CD4-positive, alpha-beta T cell treated with Interleukin-15 for 1 hour (primary cell): Measurements from ENCODE around the gene ELN.
"Not testable (repeated sequence)": the region's sequence is repeated elsewhere in the genome, so short reads cannot be mapped to it uniquely, and the experiment has no call there.

Experiments used
- DNase-seq: peaks from one replicate; pipeline ENCODE4 v3.0.0-alpha.2; 2020

The ELN gene

DNA sequence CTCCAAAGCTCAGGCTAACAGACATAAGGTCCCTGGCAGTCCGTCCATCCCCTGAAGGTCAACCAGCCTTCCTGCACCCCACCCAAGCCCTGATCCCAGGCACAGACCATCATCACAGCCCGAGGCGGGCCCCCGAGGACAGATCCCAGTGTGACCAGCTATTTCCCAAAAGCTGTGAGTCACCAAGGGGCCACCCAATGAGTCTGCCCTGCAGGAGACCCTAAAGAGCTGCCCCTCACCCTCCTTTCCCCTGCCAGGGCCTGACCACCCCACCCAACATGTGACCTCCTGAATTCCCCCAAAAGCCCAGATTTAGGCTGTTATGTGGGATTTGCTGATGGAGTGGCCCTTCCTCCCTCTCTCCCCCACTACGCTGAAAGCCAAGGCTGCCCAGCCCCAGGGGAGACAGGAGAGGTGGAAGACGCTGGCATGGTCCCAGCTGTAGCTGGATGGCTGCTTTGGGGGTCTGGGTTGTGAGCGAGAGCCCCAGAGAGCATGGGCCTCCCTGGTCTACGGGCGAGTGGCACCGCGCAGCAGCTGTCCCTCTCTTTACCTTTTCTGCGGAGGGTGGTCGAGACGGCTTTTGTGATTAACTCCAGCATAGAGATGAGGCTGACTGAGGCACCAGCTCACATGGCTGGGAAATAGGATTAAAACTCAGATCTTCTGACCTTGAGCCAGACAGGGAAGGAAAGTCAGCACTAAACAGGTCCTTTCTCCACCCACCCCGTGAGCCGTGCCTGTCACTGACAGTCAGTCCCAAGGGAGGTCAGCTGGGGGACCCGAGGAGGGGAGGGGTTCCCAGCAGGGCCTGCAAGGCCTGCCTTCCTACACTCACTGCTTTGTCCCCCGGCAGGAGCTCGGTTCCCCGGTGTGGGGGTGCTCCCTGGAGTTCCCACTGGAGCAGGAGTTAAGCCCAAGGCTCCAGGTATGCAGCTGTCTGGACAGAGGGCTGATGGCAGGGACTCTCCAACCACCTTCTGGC, 16.7 kb downstream of the ELN start:
- DNase-seq = no peak

DNA sequence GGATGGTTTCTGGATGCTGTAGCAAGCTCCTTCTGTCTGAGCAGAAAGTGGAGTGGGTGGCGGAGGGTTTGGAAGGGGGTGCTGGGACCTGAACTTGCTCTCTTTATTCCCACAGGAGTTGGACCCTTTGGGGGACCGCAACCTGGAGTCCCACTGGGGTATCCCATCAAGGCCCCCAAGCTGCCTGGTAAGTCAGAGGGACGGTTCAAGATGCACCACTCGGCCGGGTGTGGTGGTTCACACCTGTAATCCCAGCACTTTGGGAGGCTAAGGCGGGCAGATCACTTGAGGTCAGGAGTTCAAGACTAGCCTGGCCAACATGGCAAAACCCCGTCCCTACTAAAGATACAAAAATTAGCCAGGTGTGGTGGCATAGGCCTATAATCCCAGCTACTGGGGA, 18.6 kb downstream of the ELN start:
- not testable (repeated sequence) for DNase-seq

- no peak for DNase-seq
These were observed 19.9 kb downstream of the ELN start for GRCh38 chr7:74047804-74048380.

GRCh38 chr7:74048999-74049599, 21.1 kb downstream of the ELN start:
- no peak for DNase-seq

DNA sequence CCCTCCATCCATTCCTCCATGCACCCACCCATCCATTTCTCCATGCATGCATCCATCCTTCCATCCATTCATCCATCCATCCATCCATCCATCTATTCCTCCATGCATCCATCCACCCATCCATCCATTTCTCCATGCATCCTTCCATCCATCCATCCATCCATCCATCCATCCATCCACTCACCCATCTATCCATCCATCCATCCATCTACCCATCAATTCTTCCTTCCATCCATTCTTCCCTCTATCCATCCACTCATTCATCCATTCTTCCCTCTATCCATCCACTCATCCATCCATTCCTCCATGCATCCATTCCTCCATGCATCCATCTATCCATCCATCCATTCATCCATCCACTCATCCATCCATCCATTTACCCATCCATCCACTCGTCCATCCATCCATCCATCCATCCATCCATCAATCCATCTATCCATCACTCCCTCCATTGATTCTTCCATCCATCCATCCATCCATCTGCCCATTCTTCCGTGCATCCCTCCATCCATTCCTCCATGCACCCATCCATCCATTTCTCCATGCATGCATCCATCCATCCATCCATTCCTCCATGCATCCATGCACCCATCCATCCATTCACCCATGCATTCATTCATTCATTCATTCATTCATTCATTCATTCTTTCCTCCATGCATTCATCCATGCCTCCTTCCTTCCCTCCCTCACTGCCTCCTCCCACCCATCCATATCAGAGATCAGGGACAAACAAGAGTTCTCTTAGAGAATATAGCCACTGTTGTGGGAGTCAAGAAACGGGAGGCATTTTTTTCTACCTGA, 22.2 kb downstream of the ELN start:
- DNase-seq = no peak

GRCh38 chr7:74051193-74051592, 23.2 kb downstream of the ELN start:
- no peak for DNase-seq

GRCh38 chr7:74051629-74052410, 23.8 kb downstream of the ELN start:
- DNase-seq = no peak

GRCh38 chr7:74052628-74053027, 24.7 kb downstream of the ELN start:
- no peak for DNase-seq

DNA sequence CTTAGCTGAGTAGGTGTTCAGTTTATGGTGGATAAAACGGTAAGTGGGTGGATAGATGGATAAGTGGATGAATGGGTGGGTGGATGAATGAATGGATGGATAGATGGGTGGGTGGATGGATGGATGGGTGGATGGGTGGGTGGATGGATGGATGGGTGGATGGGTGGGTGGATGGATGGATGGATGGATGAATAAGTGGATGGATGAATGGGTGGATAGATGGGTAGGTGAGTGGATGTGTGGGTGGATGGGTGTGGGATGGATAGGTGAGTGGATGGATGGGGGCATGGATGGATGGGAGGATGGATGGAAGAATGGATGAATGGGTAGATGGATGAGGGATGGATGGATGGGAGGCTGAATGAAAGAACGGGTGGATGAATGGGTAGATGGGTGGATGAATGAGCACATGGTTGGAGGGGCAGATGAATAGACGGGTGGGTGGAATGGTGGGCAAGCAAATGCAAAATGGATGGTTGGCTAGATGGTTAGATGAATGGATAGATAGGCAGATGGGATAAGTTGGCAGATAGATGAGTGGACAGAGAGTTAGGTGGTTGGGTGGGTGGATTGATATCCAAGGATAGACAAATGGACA, 25.7 kb downstream of the ELN start:
- DNase-seq = no peak

- no peak for DNase-seq
These were observed 28.3 kb downstream of the ELN start for GRCh38 chr7:74056096-74056915.

DNA sequence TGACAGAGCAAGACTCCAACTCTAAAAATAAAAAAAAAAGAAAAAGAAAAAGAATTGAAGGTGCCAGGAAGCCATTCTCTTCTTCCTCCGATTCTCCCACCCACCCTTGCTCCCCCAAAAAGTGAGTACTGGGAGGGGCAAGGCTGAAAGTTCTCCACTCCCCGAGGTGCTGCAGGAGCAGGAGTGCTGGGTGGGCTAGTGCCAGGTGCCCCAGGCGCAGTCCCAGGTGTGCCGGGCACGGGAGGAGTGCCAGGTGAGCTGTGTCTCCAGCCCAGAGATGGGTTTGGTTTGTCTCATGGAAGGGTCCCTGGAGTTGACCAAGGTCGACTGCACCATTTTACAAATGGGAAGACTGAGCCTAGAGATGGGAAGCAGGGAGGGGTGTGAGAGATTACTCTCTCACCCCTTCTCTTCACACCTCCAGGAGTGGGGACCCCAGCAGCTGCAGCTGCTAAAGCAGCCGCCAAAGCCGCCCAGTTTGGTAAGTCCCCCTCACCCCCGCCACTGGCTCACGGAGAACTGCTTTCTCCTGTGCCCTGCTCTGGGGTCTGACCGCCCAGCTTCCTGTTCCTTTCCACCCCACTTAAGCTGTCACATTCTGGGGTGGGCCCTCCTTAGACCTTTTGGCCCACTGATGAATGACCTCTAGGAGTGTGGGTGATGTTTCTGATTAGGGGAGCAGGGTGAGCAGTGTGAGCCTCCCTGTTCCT, 29.4 kb downstream of the ELN start:
- no peak for DNase-seq

DNA sequence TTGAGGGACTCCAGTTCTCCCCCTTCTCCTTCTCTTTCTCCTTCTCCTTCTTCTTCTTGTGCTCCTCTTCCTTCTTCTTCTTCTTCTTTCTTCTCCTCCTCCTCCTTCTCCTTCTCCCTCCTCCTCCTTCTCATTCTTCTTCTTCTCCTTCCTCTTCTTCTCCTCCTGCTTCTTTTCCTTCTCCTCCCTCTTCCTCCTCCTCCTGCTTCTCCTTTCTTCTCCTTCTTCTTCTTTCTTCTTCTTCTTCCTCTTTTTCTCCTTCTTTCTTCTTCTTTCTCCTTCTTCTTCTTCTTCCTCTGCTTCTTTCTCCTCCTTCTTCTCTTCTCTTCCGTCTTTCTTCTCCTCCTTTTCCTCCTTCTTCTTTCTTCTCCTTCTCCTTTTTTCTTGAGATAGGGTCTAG, 30.0 kb downstream of the ELN start:
- DNase-seq = no peak

DNA sequence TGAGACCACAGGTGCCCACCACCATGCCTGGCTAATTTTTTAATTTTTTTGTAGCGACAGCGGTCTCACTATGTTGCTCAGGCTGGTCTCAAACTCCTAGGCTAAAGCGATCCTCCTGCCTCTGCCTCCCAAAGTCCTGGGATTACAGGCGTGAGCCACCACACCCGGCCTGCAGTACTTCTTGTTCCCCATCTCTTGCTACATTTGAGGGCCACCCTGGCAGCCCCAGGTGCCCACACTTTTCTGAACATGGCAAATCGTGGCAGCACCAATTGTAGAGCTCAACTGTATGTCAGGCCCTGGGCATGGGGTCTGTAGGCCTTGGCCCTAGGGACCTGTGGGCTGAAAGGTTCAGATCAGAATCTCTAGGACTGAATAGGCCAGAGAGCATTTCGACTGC, 30.5 kb downstream of the ELN start:
- DNase-seq = no peak

DNA sequence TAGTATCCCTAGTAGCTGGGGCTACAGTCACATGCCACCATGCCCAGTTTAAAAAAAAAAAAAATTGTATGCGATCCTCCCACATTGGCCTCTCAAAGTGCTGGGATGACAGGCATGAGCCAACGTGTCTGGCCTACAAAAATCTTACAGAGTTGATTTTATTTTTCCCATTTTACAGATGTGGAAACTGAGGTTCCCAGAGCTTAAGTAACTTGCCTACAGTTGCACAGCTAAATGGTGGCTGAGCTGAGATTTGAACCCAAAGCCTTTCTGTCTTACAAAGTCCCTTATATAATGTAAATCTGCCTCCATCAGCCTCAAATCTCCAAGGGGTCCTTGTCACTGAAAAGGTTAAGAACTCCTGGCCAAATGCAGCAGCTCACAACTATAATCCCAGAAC, 31.1 kb downstream of the ELN start:
- DNase-seq = no peak

DNA sequence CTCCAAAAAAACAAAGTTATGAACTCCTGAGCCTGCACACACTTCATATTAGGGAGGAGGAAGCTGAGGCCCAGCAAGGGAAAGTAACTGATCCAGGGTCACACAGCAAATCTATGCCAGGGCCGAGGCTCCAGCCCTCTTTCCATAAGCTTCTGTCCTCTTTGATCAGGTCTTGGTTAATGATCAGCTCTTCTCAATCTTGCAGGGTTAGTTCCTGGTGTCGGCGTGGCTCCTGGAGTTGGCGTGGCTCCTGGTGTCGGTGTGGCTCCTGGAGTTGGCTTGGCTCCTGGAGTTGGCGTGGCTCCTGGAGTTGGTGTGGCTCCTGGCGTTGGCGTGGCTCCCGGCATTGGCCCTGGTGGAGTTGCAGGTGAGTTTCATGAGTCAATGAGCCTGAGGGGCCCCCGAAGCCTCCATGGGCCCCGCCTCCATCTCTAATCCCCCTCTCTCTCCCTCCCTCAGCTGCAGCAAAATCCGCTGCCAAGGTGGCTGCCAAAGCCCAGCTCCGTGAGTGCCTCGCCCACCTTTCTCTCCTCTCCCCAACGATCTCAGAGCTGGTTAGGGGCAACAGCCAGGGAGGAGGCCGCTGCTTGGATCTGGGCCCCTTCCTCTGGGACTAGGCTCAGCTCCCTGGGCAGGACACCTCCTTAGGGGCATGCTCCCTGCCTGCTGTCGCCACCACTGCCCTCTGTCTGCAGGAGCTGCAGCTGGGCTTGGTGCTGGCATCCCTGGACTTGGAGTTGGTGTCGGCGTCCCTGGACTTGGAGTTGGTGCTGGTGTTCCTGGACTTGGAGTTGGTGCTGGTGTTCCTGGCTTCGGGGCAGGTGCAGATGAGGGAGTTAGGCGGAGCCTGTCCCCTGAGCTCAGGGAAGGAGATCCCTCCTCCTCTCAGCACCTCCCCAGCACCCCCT, 32.0 kb downstream of the ELN start:
- DNase-seq = no peak

DNA sequence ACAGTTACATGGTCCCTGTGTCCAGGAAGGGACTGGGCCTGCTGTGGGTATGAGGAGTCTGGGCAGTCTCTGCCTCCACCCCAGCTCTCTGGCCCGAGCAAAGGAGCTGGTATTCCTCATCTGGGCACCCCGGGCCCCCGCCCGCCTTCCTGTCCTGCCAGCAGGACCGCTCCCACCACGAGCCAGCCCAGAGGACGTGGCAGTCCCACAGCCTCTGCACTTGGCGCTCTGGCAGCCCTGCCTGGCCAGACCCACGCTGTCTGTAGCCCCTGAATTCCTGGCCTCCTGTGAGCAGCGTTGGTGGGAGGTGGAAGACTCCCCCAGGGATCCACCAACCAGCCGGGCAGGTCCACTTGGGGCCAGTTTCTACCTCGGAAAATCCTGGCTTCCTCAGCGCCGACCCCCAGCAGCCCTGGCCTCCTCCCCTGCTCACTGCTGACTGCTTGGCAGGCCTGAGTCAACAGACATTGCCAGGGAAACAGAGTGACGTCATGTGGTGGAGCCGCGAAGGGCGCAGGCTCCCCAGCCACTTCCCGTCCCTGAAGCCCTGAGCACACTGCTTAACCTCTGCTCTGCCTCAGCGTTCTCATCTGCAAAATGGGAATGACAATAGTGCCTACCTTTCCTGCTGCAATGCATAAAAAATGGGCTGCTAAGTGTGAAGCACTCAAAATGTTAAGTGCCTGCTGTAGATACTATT, 34.0 kb downstream of the ELN start:
- peak; percentile 85 for DNase-seq

DNA sequence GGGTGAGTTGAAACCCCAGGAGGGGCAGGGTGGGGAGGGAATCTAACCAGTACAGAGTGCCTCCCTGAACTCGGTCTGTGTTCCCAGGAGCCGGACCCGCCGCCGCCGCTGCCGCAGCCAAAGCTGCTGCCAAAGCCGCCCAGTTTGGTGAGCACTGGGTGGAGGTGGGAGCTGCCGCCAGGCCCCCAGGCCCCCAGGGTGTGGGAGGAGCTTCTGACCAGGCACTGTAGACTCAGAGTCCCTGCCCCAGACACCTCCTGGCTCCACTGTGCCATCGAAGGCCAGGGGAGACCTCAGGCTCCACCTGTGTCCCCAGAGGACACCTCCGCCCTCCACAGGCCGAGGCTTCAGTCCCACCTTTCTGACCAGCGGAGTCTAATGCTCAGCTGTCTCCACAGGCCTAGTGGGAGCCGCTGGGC, 35.3 kb downstream of the ELN start:
- no peak for DNase-seq

DNA sequence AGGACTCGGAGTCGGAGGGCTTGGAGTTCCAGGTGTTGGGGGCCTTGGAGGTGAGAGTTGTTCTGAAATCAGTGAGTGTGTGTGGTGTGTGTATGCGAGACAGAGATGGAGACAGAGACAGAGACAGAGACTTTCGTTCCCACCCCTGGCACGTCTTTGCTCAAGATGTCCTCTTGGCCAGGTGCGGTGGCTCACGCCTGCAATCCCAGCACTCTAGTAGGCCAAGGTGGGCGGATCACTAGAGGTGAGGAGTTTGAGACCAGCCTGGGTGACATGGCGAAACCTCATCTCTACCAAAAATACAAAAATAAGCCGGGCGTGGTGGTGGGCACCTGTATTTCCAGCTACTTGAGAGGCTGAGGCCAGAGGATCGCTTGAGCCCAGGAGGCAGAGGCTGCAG, 35.7 kb downstream of the ELN start:
- DNase-seq = no peak

- DNase-seq = no peak
These were observed 36.7 kb downstream of the ELN start for GRCh38 chr7:74064696-74065095.
